NCI-H1048 (cell line): Measurements from ENCODE around the gene NID1.
"Not testable (repeated sequence)": the region's sequence is repeated elsewhere in the genome, so short reads cannot be mapped to it uniquely, and the experiment has no call there.

ENCODE experiments used
- DNase-seq: peaks from one replicate; lab custom pipeline; 2025; lab: John Stamatoyannopoulos, UW

NID1 gene

DNA sequence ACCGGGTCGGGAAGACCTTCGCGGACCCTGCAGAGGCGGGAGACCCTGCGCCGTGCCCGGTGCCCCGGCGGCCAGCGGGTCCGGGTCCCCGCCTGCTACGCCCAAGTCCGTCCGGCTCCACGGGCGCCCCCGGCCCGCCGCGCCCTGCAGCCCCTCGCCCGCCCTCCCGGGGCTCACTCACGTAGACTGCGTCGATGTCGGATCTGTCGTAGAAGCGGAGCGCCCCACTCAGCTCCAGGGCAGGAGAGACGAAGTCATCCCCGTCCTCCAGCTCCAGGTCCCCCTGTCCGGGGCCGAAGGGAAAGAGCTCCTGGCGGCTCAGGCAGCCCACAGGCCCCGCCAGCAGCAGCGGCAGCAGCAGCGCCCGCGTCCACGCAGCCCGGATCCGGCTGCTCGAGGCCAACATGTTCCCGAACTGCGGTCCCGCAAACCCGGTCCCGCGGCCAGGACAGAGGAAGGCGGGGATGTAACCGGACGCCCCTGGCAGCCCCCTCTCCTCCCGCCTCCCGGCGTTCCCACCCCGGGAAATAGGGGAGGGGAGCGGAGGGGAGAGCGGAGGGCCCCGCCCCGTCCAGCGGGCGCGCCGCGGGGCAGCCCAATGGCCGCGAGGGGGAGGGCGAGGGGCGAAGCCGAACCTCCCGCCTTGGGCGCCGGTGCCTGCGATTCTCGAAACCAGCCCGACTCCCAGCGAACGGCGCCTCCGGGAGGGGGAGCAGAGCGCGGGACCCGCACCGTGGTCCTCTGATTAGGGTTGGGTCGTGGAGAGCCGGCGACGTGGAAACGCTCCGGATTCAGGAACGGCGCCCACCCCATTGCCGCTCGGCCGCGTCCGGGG lies at the start of gene NID1:
TSS of gene NID1 (minus strand) at position 417 of the 835 bp plus-strand sequence. CDS start at position 406, 11 bp downstream.
- no peak for DNase-seq

- no peak for DNase-seq
Observed at GRCh38 chr1:236114076-236114747, 49.3 kb upstream of the NID1 start.

GRCh38 chr1:236113324-236114032 lies 48.6 kb upstream of the NID1 start:
- no peak for DNase-seq

- DNase-seq = no peak
Observed at GRCh38 chr1:236112332-236112627, 47.4 kb upstream of the NID1 start.

GRCh38 chr1:236111527-236112331 lies 46.8 kb upstream of the NID1 start:
- DNase-seq = no peak

- DNase-seq = no peak
Observed at GRCh38 chr1:236110137-236110536, 45.2 kb upstream of the NID1 start.

- no peak for DNase-seq
Observed at GRCh38 chr1:236108027-236108648, 43.2 kb upstream of the NID1 start.

DNA sequence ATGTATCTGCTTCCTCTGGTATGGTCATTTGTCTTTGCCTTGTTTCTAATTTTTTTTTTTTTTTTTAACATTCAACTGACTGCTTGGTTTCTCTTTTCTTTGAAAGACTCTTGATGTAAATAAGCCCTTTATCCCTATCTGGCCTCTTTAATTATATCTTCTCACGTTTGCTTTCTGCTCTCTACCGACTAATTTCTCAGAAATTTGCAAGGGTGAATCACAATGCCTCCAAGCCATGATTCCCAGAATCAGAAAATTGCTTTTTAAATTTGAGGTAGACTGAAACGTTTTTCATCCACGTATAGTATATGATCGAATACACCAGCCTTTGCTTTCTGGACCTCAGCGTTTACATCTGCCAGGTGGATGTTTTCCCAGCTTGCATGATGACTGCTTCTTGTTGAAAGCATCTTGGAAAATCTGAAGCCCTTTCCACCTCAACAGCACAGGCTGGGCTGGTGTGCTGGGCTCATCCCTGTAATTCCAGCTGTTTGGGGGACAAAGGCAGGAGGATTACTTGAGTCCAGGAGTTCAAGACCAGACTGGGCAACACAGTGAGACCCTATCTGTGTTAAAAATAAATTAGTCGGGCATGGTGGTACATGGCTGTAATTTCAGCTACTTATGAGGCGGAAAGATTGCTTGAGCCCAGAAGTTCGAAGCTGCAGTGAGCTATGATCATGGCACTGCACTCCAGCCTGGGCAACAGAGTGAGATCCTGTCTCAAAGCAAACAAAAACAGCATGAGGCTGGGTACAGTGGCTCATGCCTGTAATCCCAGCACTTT lies 42.4 kb upstream of the NID1 start:
- DNase-seq = no peak

GRCh38 chr1:236103646-236104218 lies 38.8 kb upstream of the NID1 start:
- peak; percentile 54 for DNase-seq

- no peak for DNase-seq
Observed at GRCh38 chr1:236103059-236103458, 38.2 kb upstream of the NID1 start.

- DNase-seq = no peak
Observed at GRCh38 chr1:236102611-236103010, 37.7 kb upstream of the NID1 start.

GRCh38 chr1:236101233-236102200 lies 36.6 kb upstream of the NID1 start:
- no peak for DNase-seq

GRCh38 chr1:236100799-236101198 lies 35.9 kb upstream of the NID1 start:
- no peak for DNase-seq

DNA sequence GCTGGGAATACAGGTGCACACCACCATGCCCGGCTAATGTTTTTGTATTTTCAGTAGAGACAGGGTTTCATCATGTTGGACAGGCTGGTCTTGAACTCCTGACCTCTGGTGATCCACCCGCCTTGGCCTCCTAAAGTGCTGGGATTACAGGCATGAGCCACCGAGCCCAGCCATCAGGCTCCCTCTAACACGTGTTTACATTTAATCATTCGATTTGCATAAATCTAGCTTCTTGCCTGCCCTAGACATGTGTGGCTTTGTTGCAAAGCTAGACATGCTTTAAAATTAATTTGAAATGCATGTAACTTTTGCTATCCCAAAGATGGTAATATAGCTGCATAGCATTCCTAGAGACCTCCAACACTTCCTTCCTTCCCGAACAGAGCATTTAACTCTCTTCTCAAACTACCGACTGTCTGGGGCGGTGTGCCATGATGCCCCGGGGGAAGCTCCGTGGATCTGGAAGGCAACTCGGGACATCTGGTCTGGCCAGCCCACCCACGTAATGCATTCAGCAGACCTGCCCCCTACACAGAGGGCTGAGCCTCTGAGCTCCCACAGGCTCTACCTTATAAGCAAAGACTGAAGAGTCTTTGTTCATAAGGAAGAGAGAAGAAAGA lies 34.6 kb upstream of the NID1 start:
- peak; percentile 68 for DNase-seq

DNA sequence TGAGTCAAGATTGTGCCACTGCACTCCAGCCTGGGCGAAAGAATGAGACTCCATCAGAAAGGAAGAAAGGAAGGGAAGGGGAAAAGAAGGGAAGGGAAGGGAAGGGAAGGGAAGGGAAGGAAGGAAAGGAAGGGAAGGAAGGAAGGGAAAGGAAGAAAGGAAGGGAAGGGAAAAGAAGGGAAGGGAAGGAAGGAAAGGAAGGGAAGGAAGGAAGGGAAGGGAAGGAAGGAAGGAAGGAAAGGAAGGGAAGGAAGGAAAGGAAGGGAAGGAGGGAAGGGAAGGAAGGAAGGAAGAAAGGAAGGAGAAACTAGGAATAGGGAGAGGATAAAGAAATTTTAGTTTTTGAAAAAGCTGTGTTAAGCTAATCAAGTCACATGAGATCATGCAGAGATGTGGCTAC lies 33.4 kb upstream of the NID1 start:
- no peak for DNase-seq

DNA sequence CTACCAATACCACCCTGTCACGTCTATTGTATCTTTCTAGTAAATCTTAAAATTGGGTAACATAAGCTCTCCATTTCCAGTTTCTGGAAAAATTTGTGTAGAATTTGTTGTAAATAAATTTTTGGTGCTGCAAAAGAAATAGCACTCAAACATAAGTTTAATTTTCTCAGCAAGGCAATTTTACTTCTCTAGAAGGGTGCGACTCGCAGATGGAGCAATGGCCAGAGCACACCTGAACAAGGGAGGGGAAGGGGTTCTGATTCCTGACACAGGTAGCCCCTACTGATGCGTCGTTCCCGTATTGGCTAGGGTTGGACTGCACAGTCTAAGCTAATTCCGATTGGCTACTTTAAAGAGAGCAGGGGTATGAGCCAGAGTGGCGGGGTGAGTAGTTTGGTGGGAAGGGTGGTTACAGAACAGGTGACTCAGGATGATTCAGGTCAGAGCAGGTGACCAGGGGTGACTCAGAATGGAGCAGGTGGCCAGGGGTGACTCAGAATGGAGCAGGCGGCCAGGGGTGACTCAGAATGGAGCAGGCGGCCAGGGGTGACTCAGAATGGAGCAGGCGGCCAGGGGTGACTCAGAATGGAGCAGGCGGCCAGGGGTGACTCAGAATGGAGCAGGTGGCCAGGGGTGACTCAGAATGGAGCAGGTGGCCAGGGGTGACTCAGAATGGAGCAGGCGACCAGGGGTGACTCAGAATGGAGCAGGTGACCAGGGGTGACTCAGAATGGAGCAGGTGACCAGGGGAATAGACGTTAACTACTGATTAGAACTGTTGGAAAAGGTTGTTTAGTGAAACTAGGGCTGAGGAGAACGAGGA lies 32.0 kb upstream of the NID1 start:
- not testable (repeated sequence) for DNase-seq

GRCh38 chr1:236095705-236096520 lies 31.0 kb upstream of the NID1 start:
- no peak for DNase-seq
